Esophagus mucosa (tissue), 1 donor: ENCODE data around the gene ACE. TPM values are rescaled to one million over a fixed set of nuclear protein-coding genes. Genes with fewer than 3 reads are reported as not detected.

Experiments
- ATAC-seq: fragments of 200-7000 bp; cut with Tn5 transposase; one replicate; pipeline ENCODE4 v1.9.1; 2020
- total RNA-seq: library from RNA; stranded (reverse); gene quantifications from one replicate; pipeline ENCODE4 v1.2.4, GENCODE V29; 2023
- donor health status: DM: yes; HTN: yes; CAD: no.

ACE gene
- total RNA-seq, 1 donor from 2014 or later, result 1.9 TPM

GRCh38 chr17:63492940-63493339 lies 16.1 kb downstream of the ACE start:
- ATAC-seq, result no peak

GRCh38 chr17:63493411-63493810 lies 16.6 kb downstream of the ACE start:
- no peak for ATAC-seq

GRCh38 chr17:63494300-63494928 lies 17.6 kb downstream of the ACE start:
- ATAC-seq, result no peak

- no peak for ATAC-seq
Measured at GRCh38 chr17:63495491-63495890, 18.6 kb downstream of the ACE start.

- ATAC-seq, result no peak
Measured at GRCh38 chr17:63496177-63496576, 19.3 kb downstream of the ACE start.

GRCh38 chr17:63496663-63497400 lies 20.0 kb downstream of the ACE start:
- ATAC-seq, result no peak

GRCh38 chr17:63497708-63498483 lies 21.0 kb downstream of the ACE start:
- ATAC-seq, result no peak

GRCh38 chr17:63498626-63499195 lies 21.9 kb downstream of the ACE start:
- ATAC-seq, result no peak

GRCh38 chr17:63500543-63501390 lies 23.9 kb downstream of the ACE start:
- ATAC-seq, result no peak

- no peak for ATAC-seq
Measured at GRCh38 chr17:63503341-63503705, 26.5 kb downstream of the ACE start.

GRCh38 chr17:63504261-63504660 lies 27.4 kb downstream of the ACE start:
- ATAC-seq, result no peak

GRCh38 chr17:63505341-63505740 lies 28.5 kb downstream of the ACE start:
- no peak for ATAC-seq

- ATAC-seq, result no peak
Measured at GRCh38 chr17:63506627-63507026, 29.8 kb downstream of the ACE start.

GRCh38 chr17:63511331-63511730 lies 34.5 kb downstream of the ACE start:
- ATAC-seq, result no peak

GRCh38 chr17:63512388-63512787 lies 35.5 kb downstream of the ACE start:
- ATAC-seq, result no peak

- no peak for ATAC-seq
Measured at GRCh38 chr17:63512896-63513644, 36.2 kb downstream of the ACE start.

- ATAC-seq, result no peak
Measured at GRCh38 chr17:63514477-63514876, 37.6 kb downstream of the ACE start.

- ATAC-seq, result no peak
Measured at GRCh38 chr17:63514974-63515373, 38.1 kb downstream of the ACE start.

- ATAC-seq, result no peak
Measured at GRCh38 chr17:63515426-63515825, 38.6 kb downstream of the ACE start.

GRCh38 chr17:63516910-63517824 lies 40.3 kb downstream of the ACE start:
- no peak for ATAC-seq
